GM12878 (cell line): ENCODE data around the gene ULBP2. TPM values are rescaled to one million over a fixed set of nuclear protein-coding genes. Genes with fewer than 3 reads are reported as not detected.

ENCODE experiments used
- ATAC-seq: fragments of 200-7000 bp; cut with Tn5 transposase; 3 replicates; pipeline ENCODE4 v1.9.1; 2020; ENCODE audit warnings: mild to moderate bottlenecking, moderate library complexity
- BruUV-seq: library from RNA; stranded (reverse); fragments of 400-500 nt; replicated peaks from 2 replicates; lab custom pipeline; 2021; lab: Mats Ljungman, UMichigan
- CTCF ChIA-PET: fragments of 300-600 bp; sonication (Branson Sonifier 250); formaldehyde crosslinking; extraction: SDS; loops from one replicate; lab custom pipeline; 2021; ENCODE audit warnings: inconsistent platforms; lab: Yijun Ruan, JAX
- POLR2A ChIA-PET: fragments of 350-600 bp; formaldehyde crosslinking; extraction: SDS; loops from one replicate; lab custom pipeline; 2021; ENCODE audit warnings: inconsistent platforms; lab: Charles Lee
- RAD21 ChIA-PET: fragments of 300-600 bp; sonication (Branson Sonifier 250); formaldehyde crosslinking; loops from one replicate; lab custom pipeline; 2023; ENCODE audit warnings: antibody characterized with exemption; ENCODE audit not compliant: unreplicated experiment; lab: Charles Lee
- SMC1A ChIA-PET: fragments of 300-600 bp; sonication (Branson Sonifier 250); formaldehyde crosslinking; loops from one replicate; lab custom pipeline; 2023; ENCODE audit not compliant: unreplicated experiment, uncharacterized antibody; lab: Charles Lee
- DNase-seq: peaks from one replicate; pipeline ENCODE4 v3.0.0-alpha.2; 2011; ENCODE audit warnings: low read depth, low spot score
- FAIRE-seq: peaks from 3 replicates; lab custom pipeline; 2011; peaks lifted over from hg19 to GRCh38; lab: Jason Lieb, UNC
- H2AFZ ChIP-seq: 2 replicates; pipeline ENCODE4 v1.6.0; 2011; ENCODE audit warnings: low read depth, low read length, control low read depth; ENCODE audit not compliant: control insufficient read depth
- H3K27ac ChIP-seq: 2 replicates; pipeline ENCODE4 v1.5.1; 2011; ENCODE audit warnings: control low read depth; ENCODE audit not compliant: control insufficient read depth, insufficient read depth
- H3K27me3 ChIP-seq, 2 experiments: replicated peaks in 1 of 2; 2 replicates each; pipeline versions ENCODE4 v1.6.0 to v1.6.1; 2011; ENCODE audit warnings: low read length in 1 of 2; ENCODE audit not compliant: control insufficient read depth in 2 of 2, insufficient read depth in 2 of 2
- H3K36me3 ChIP-seq, 2 experiments: 2 replicates each; pipeline ENCODE4 v1.5.1; 2011; ENCODE audit warnings: low read length in 1 of 2; ENCODE audit not compliant: control insufficient read depth in 2 of 2, insufficient read depth in 2 of 2
- H3K4me1 ChIP-seq: 2 replicates; pipeline ENCODE4 v1.6.1; 2011; ENCODE audit warnings: mild to moderate bottlenecking, low read length, moderate library complexity, mixed read lengths; ENCODE audit not compliant: control insufficient read depth, insufficient read depth
- H3K4me2 ChIP-seq: 2 replicates; pipeline ENCODE4 v1.6.0; 2011; ENCODE audit warnings: control low read depth; ENCODE audit not compliant: control insufficient read depth, insufficient read depth
- H3K4me3 ChIP-seq: fragments of 200-600 bp; sonication (generic); 2 replicates; pipeline ENCODE4 v1.5.1; 2016
- H3K79me2 ChIP-seq: 2 replicates; pipeline ENCODE4 v1.6.0; 2011; ENCODE audit warnings: low read length; ENCODE audit not compliant: control insufficient read depth, insufficient read depth
- H3K9ac ChIP-seq: 2 replicates; pipeline ENCODE4 v1.8.0; 2011; ENCODE audit warnings: low read length, control low read depth, mixed read lengths; ENCODE audit not compliant: control insufficient read depth, insufficient read depth
- H3K9me3 ChIP-seq: replicated peaks from 3 replicates; pipeline ENCODE4 v1.5.1; 2011; ENCODE audit warnings: mild to moderate bottlenecking, low read length; ENCODE audit not compliant: control insufficient read depth, insufficient read depth
- H4K20me1 ChIP-seq: 2 replicates; pipeline ENCODE4 v1.6.0; 2011; ENCODE audit not compliant: control insufficient read depth, insufficient read depth
- BHLHE40 ChIP-seq, 2 experiments: fragments of 450-650 bp in 1 of 2; IDR thresholded peaks; 2 replicates each; pipeline ENCODE4 v1.6.1; 2011 to 2017; ENCODE audit warnings: low read depth in 2 of 2, borderline replicate concordance in 1 of 2, improper control_type of control experiment in 1 of 2, low read length in 1 of 2, mild to moderate bottlenecking in 1 of 2
- CREB1 ChIP-seq: IDR thresholded peaks from 2 replicates; pipeline ENCODE4 v1.6.1; 2012; ENCODE audit warnings: low read depth, mild to moderate bottlenecking, inconsistent platforms
- CREM ChIP-seq: IDR thresholded peaks from 2 replicates; pipeline ENCODE4 v1.6.1; 2014; ENCODE audit warnings: antibody characterized with exemption, low read depth
- EGR1 ChIP-seq, 2 experiments: IDR thresholded peaks; 1 replicate in 1 of 2; 2 replicates in 1 of 2; pipeline ENCODE4 v1.6.1; 2011 to 2012; ENCODE audit warnings: low read depth in 2 of 2, low read length in 2 of 2, borderline replicate concordance in 1 of 2, mild to moderate bottlenecking in 1 of 2, moderate library complexity in 1 of 2
- HDAC2 ChIP-seq: fragments of 200-600 bp; sonication (generic); IDR thresholded peaks from 2 replicates; pipeline ENCODE4 v1.6.1; 2017
- HSF1 ChIP-seq: fragments of 150-350 bp; IDR thresholded peaks from 2 replicates; pipeline ENCODE4 v1.6.1; 2014; ENCODE audit warnings: mild to moderate bottlenecking, low read depth, low read length
- MEF2B ChIP-seq: fragments of 450-650 bp; IDR thresholded peaks from 2 replicates; pipeline ENCODE4 v1.6.1; 2018; ENCODE audit warnings: mild to moderate bottlenecking, moderate library complexity; ENCODE audit not compliant: partially characterized antibody, poor library complexity, severe bottlenecking
- MXI1 ChIP-seq: fragments of 150-350 bp; IDR thresholded peaks from 2 replicates; pipeline ENCODE4 v1.6.1; 2011; ENCODE audit warnings: low read depth, mild to moderate bottlenecking, inconsistent platforms, low read length, improper control_type of control experiment
- NFYB ChIP-seq: IDR thresholded peaks from 2 replicates; pipeline ENCODE4 v1.6.1; 2011; ENCODE audit warnings: low read depth, mild to moderate bottlenecking, low read length, improper control_type of control experiment, moderate library complexity; ENCODE audit not compliant: insufficient read depth
- NR2C2 ChIP-seq: IDR thresholded peaks from 2 replicates; pipeline ENCODE4 v1.6.1; 2011; ENCODE audit warnings: borderline replicate concordance, low read depth; ENCODE audit not compliant: control insufficient read depth, insufficient read length
- NRF1 ChIP-seq: conservative IDR thresholded peaks from 2 replicates; pipeline ENCODE4 v1.6.1; 2011; ENCODE audit warnings: mild to moderate bottlenecking, low read depth, low read length, improper control_type of control experiment
- SPI1 ChIP-seq: IDR thresholded peaks from 2 replicates; pipeline ENCODE4 v1.6.1; 2011; ENCODE audit warnings: low read depth, mild to moderate bottlenecking, low read length, moderate library complexity, borderline replicate concordance; ENCODE audit not compliant: insufficient read depth
- SREBF2 ChIP-seq: IDR thresholded peaks from 2 replicates; pipeline ENCODE4 v1.6.1; 2012; ENCODE audit warnings: mild to moderate bottlenecking, low read length
- SUZ12 ChIP-seq: fragments of 200-600 bp; sonication (generic); IDR thresholded peaks from one replicate; pipeline ENCODE4 v1.6.1; 2018; ENCODE audit warnings: antibody characterized with exemption, mild to moderate bottlenecking; ENCODE audit not compliant: unreplicated experiment
- WGBS: methylation state at CpG from one replicate; pipeline ENCODE4 v1.1.6; 2016; ENCODE audit warnings: low lambda C conversion rate; ENCODE audit not compliant: insufficient replicate concordance, insufficient coverage; ENCODE audit errors: missing lambda C conversion rate; 5-methylcytosine and 5-hydroxymethylcytosine counted together
- in situ Hi-C: fragments of 300-500 bp; cut with MboI; formaldehyde crosslinking; loops from 9 replicates; pipeline ENCODE4 v1.14.3; 2018; ENCODE audit warnings: mixed read lengths
- intact Hi-C: fragments of 100-400 bp; cut with micrococcal nuclease; formaldehyde crosslinking; loops from one replicate; pipeline ENCODE4 v1.14.2; 2022; ENCODE audit not compliant: unreplicated experiment
- polyA plus RNA-seq, 11 experiments: library from polyadenylated mRNA; depleted of rRNA in 4 of 11; unstranded in 6 of 11; stranded (reverse) in 5 of 11; fragments of >200 nt; fragmentation: Nextera tagmentation in 4 of 11; fragmentation: Illumina TruSeq in 1 of 11; extraction: Ambion mirVana in 4 of 11; extraction: Trizol in 1 of 11; gene quantifications; 1 replicate in 1 of 11; 2 replicates in 10 of 11; pipeline versions ENCODE4 v1.2.1 to v1.2.3, GENCODE V29; 2011 to 2016; ENCODE audit warnings: inconsistent platforms in 2 of 11, missing spikeins in 2 of 11, low read depth in 1 of 11
- total RNA-seq, 4 experiments: library from RNA; depleted of rRNA in 3 of 4; stranded (reverse); fragments of >200 nt in 3 of 4; fragmentation: Illumina TruSeq in 1 of 4; extraction: Trizol in 1 of 4; gene quantifications; 2 replicates each; pipeline versions ENCODE4 v1.2.1 to v1.2.3, GENCODE V29; 2013 to 2021
- TF ChIP-seq, protein P1 (sequence below): fragments of 450-650 bp; IDR thresholded peaks from 2 replicates; pipeline ENCODE4 v1.6.1; 2016; ENCODE audit warnings: mild to moderate bottlenecking

The ULBP2 gene
- total and polyA plus RNA-seq, 10 of the 15 experiments (the other 5 are each of a cell fraction or from before 2014, with no cell fraction given) = 0.16 to 2.5 (median 0.22) TPM; not detected in 3

- no peak for TF ChIP-seq MEF2B
- peak in 1 of 2 experiments; percentile 64; a peak in 1 of 3 replicates for TF ChIP-seq EGR1 (IDR thresholded peaks at IDR 0.05; ENCODE audit: borderline replicate concordance in 1 of 2, low read depth in 2 of 2, low read length in 2 of 2)
- 0 out of 2 replicates have a peak, but pooled peaks have one; percentile 4 for TF ChIP-seq NRF1
- TF ChIP-seq CREB1 = peak; percentile 52; the same call in 1 of the 2 replicates
- TF ChIP-seq SUZ12 = no peak
- TF ChIP-seq HDAC2 = no peak
- no peak for TF ChIP-seq HSF1
- TF ChIP-seq NR2C2 = no peak
- no peak for TF ChIP-seq MXI1
- TF ChIP-seq, protein P1, sequence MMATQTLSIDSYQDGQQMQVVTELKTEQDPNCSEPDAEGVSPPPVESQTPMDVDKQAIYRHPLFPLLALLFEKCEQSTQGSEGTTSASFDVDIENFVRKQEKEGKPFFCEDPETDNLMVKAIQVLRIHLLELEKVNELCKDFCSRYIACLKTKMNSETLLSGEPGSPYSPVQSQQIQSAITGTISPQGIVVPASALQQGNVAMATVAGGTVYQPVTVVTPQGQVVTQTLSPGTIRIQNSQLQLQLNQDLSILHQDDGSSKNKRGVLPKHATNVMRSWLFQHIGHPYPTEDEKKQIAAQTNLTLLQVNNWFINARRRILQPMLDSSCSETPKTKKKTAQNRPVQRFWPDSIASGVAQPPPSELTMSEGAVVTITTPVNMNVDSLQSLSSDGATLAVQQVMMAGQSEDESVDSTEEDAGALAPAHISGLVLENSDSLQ = peak; percentile 71
- 0 out of 4 replicates have a peak, but pooled peaks of 1 of the 2 experiments have one; percentile 6 for TF ChIP-seq BHLHE40 (IDR thresholded peaks at IDR 0.05; ENCODE audit: borderline replicate concordance in 1 of 2, low read depth in 2 of 2, low read length in 1 of 2)
- 0 out of 2 replicates have a peak, but pooled peaks have one; percentile 16 for TF ChIP-seq CREM
- TF ChIP-seq NFYB = no peak
- TF ChIP-seq SREBF2 = no peak
- 0 out of 2 replicates have a peak, but pooled peaks have one; percentile 6 for TF ChIP-seq SPI1
- ChIA-PET SMC1A (no interaction called here), POLR2A (no interaction called here), CTCF (no interaction called here), RAD21 (no interaction called here)
- FAIRE-seq = no peak
- in situ Hi-C loops (no loop called here), intact Hi-C loops (no loop called here)
- Histone ChIP-seq H4K20me1 (no peaks in the 10 kb centered on the region), H3K36me3 (no peaks in the 10 kb centered on the region), H3K27ac (no peak within 1 kb of the TSS), H3K9ac (no peak within 1 kb of the TSS), H3K4me2 (peak within 1 kb of the TSS; percentile 89), H2AFZ (peak within 1 kb of the TSS; percentile 15; the same call in 1 of the 2 replicates), H3K9me3 (peaks cover 17% of the 10 kb centered on the region; the same call in 2 of the 3 replicates), H3K4me3 (peak within 1 kb of the TSS; percentile 35; the same call in 1 of the 2 replicates), H3K27me3 (peaks cover 18 to 21% of the 10 kb centered on the region in 2 experiments), H3K79me2 (no peaks in the 10 kb centered on the region), H3K4me1 (peaks cover 7% of the 10 kb centered on the region)
- peak; percentile 37 for ATAC-seq
- WGBS = 7% methylated on average over 69 of the region's 69 CpGs
- no TSS peak for BruUV-seq
- no peak for DNase-seq
Measured at GRCh38 chr6:149963462-149964307, 21.9 kb downstream of the ULBP2 start, which contains the start of gene ULBP1. ULBP1 (plus strand) TSS chr6:149963943; CDS start chr6:149964050, 107 bp downstream.
